Measurements from ENCODE around the gene PIP4P1. TPM values are rescaled to one million over a fixed set of nuclear protein-coding genes. Genes with fewer than 3 reads are reported as not detected.

Gene PIP4P1
- total RNA-seq, 1 experiment from 2014 or later: 32.9 TPM

DNA sequence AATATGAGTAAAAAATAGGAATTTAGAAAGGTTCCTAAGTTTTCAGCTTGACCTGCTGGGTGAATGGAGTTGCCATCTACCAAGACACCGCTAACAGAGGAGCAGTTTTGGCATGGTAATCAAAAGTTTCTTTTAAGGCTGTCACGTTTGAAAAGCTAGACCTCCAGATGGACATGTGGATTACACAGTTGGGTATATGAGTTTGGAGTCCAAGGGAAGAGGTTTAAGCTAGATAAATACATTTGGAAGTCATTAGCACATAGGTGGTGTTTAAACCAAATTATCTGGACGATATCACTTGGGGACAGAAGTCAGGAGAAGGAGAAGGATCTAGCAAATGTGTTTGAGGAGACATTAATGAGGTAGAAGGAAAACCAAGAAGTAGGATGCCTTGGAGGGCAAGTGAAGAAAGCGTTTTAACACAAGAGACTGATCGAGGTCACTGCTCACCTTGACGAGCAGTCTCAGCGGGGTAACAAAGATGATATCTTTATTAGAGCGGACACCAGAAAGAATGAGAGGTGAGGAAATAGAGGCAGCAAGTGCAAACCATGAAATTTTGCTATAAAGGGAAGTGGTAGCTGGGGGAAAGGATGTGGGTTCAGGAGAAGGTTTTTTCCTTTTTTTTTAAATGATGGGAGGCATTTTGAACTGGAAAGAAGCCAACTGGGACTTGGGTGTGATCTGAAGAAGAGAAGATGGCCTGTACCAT lies 25.6 kb upstream of the PIP4P1 start:
- H3K4me2 ChIP-seq (ENCODE audit: low read length): no peak overlapping the region
- ChIA-PET CTCF (interaction anchor here (1.1 kb wide), 1 partner anchor 31 kb away, joined by 4 read pairs; no protein-coding TSS in a partner anchor), POLR2A (ENCODE audit: unreplicated experiment) (no interaction called here)
- DNase-seq (no peak), ATAC-seq (no peak)
- TF ChIP-seq EZH2 (IDR thresholded peaks at IDR 0.05; ENCODE audit: low read length, unreplicated experiment): no peak
- TF ChIP-seq, protein P1, sequence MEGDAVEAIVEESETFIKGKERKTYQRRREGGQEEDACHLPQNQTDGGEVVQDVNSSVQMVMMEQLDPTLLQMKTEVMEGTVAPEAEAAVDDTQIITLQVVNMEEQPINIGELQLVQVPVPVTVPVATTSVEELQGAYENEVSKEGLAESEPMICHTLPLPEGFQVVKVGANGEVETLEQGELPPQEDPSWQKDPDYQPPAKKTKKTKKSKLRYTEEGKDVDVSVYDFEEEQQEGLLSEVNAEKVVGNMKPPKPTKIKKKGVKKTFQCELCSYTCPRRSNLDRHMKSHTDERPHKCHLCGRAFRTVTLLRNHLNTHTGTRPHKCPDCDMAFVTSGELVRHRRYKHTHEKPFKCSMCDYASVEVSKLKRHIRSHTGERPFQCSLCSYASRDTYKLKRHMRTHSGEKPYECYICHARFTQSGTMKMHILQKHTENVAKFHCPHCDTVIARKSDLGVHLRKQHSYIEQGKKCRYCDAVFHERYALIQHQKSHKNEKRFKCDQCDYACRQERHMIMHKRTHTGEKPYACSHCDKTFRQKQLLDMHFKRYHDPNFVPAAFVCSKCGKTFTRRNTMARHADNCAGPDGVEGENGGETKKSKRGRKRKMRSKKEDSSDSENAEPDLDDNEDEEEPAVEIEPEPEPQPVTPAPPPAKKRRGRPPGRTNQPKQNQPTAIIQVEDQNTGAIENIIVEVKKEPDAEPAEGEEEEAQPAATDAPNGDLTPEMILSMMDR (conservative IDR thresholded peaks at IDR 0.05; ENCODE audit: low read depth, low read length): no peak
- no peak for TF ChIP-seq EZH2phosphoT487 (IDR thresholded peaks at IDR 0.05; ENCODE audit: borderline replicate concordance, low read length)
- H2AFZ ChIP-seq (ENCODE audit: low read length): no peak overlapping the region
- H3K9me3 ChIP-seq (ENCODE audit: low read length): no peaks in the 10 kb centered on the region
- H3K9me2 ChIP-seq (replicated peaks; ENCODE audit: low read length): no peaks in the 10 kb centered on the region
- no TSS peak for BruUV-seq (replicated peaks)
- H3K79me2 ChIP-seq (ENCODE audit: low read length): no peaks in the 10 kb centered on the region
- H3K9ac ChIP-seq (ENCODE audit: low read length): no peak overlapping the region
- no peak overlapping the region for H3K27ac ChIP-seq (ENCODE audit: low read length)
- H3K4me3 ChIP-seq (ENCODE audit: low read length): no peak overlapping the region
- H3F3A ChIP-seq (ENCODE audit: low read length, unreplicated experiment): no peaks in the 10 kb centered on the region
- intact Hi-C loops (cut with micrococcal nuclease): loop anchor here (2.0 kb wide), 1 partner anchor 122 kb away; no protein-coding TSS in a partner anchor
- no peaks in the 10 kb centered on the region for H3K27me3 ChIP-seq (ENCODE audit: low read length)
- no peaks in the 10 kb centered on the region for H4K20me1 ChIP-seq (ENCODE audit: low read length)
- H3K4me1 ChIP-seq (ENCODE audit: insufficient read depth, low read length): peaks cover 25% of the 10 kb centered on the region
- H3K36me3 ChIP-seq (ENCODE audit: low read depth, low read length): no peaks in the 10 kb centered on the region

- Histone ChIP-seq H3K27me3 (ENCODE audit: low read length) (no peaks in the 10 kb centered on the region), H3K9me2 (replicated peaks; ENCODE audit: low read length) (no peaks in the 10 kb centered on the region), H3K9ac (ENCODE audit: low read length) (no peak overlapping the region), H2AFZ (ENCODE audit: low read length) (no peak overlapping the region), H4K20me1 (ENCODE audit: low read length) (no peaks in the 10 kb centered on the region), H3K27ac (ENCODE audit: low read length) (no peak overlapping the region), H3K36me3 (ENCODE audit: low read depth, low read length) (no peaks in the 10 kb centered on the region), H3K4me3 (ENCODE audit: low read length) (no peak overlapping the region), H3K4me1 (ENCODE audit: insufficient read depth, low read length) (peaks cover 18% of the 10 kb centered on the region), H3K9me3 (ENCODE audit: low read length) (no peaks in the 10 kb centered on the region), H3F3A (ENCODE audit: low read length, unreplicated experiment) (no peaks in the 10 kb centered on the region), H3K4me2 (ENCODE audit: low read length) (no peak overlapping the region), H3K79me2 (ENCODE audit: low read length) (no peaks in the 10 kb centered on the region)
- ChIA-PET POLR2A (ENCODE audit: unreplicated experiment) (no interaction called here), CTCF (interaction anchor here (1.1 kb wide), 1 partner anchor 32 kb away, joined by 4 read pairs; no protein-coding TSS in a partner anchor)
- no peak for ATAC-seq
- TF ChIP-seq EZH2 (IDR thresholded peaks at IDR 0.05; ENCODE audit: low read length, unreplicated experiment) (no peak), EZH2phosphoT487 (IDR thresholded peaks at IDR 0.05; ENCODE audit: borderline replicate concordance, low read length) (no peak)
- TF ChIP-seq, protein P1 (conservative IDR thresholded peaks at IDR 0.05; ENCODE audit: low read depth, low read length): no peak
- BruUV-seq (replicated peaks): no TSS peak
- intact Hi-C loops (cut with micrococcal nuclease): loop anchor here (2.0 kb wide), 1 partner anchor 123 kb away; no protein-coding TSS in a partner anchor
- no peak for DNase-seq
Observed at GRCh38 chr14:20485900-20486299, 24.7 kb upstream of the PIP4P1 start.

- no peak for ATAC-seq
- H3K9me3 ChIP-seq (ENCODE audit: low read length): no peaks in the 10 kb centered on the region
- no peak overlapping the region for H3K4me2 ChIP-seq (ENCODE audit: low read length)
- CTCF ChIA-PET: no interaction called here
- H2AFZ ChIP-seq (ENCODE audit: low read length): no peak overlapping the region
- H3K27me3 ChIP-seq (ENCODE audit: low read length): no peaks in the 10 kb centered on the region
- BruUV-seq (replicated peaks): no TSS peak
- H3K4me3 ChIP-seq (ENCODE audit: low read length): no peak overlapping the region
- no peaks in the 10 kb centered on the region for H3F3A ChIP-seq (ENCODE audit: low read length, unreplicated experiment)
- peaks cover 11% of the 10 kb centered on the region for H3K36me3 ChIP-seq (ENCODE audit: low read depth, low read length)
- TF ChIP-seq, protein P1 (conservative IDR thresholded peaks at IDR 0.05; ENCODE audit: low read depth, low read length): no peak
- TF ChIP-seq EZH2 (IDR thresholded peaks at IDR 0.05; ENCODE audit: low read length, unreplicated experiment) (no peak), EZH2phosphoT487 (IDR thresholded peaks at IDR 0.05; ENCODE audit: borderline replicate concordance, low read length) (no peak)
- no peaks in the 10 kb centered on the region for H3K79me2 ChIP-seq (ENCODE audit: low read length)
- H3K27ac ChIP-seq (ENCODE audit: low read length): no peak overlapping the region
- no peaks in the 10 kb centered on the region for H3K9me2 ChIP-seq (replicated peaks; ENCODE audit: low read length)
- no peaks in the 10 kb centered on the region for H4K20me1 ChIP-seq (ENCODE audit: low read length)
- POLR2A ChIA-PET (ENCODE audit: unreplicated experiment): no interaction called here
- DNase-seq: no peak
- no peak overlapping the region for H3K9ac ChIP-seq (ENCODE audit: low read length)
- intact Hi-C loops (cut with micrococcal nuclease): no loop called here
- no peaks in the 10 kb centered on the region for H3K4me1 ChIP-seq (ENCODE audit: insufficient read depth, low read length)
Observed at GRCh38 chr14:20482382-20482781, 21.1 kb upstream of the PIP4P1 start.
